Activated CD4-positive, alpha-beta T cell treated with anti-CD3 and anti-CD28 coated beads, Interleukin-2, Interleukin-4, amounts not matched to agents 100 ng/mL and 50 ng/mL, durations not matched to agents 16 hours and 8 hours (primary cell): Measurements from ENCODE around the gene URB1.
"Not testable (repeated sequence)": the region's sequence is repeated elsewhere in the genome, so short reads cannot be mapped to it uniquely, and the experiment has no call there.

ENCODE experiments used
- DNase-seq: peaks from one replicate; pipeline ENCODE4 v3.0.0-alpha.2; 2020; ENCODE audit warnings: low spot score

Gene URB1, protein sequence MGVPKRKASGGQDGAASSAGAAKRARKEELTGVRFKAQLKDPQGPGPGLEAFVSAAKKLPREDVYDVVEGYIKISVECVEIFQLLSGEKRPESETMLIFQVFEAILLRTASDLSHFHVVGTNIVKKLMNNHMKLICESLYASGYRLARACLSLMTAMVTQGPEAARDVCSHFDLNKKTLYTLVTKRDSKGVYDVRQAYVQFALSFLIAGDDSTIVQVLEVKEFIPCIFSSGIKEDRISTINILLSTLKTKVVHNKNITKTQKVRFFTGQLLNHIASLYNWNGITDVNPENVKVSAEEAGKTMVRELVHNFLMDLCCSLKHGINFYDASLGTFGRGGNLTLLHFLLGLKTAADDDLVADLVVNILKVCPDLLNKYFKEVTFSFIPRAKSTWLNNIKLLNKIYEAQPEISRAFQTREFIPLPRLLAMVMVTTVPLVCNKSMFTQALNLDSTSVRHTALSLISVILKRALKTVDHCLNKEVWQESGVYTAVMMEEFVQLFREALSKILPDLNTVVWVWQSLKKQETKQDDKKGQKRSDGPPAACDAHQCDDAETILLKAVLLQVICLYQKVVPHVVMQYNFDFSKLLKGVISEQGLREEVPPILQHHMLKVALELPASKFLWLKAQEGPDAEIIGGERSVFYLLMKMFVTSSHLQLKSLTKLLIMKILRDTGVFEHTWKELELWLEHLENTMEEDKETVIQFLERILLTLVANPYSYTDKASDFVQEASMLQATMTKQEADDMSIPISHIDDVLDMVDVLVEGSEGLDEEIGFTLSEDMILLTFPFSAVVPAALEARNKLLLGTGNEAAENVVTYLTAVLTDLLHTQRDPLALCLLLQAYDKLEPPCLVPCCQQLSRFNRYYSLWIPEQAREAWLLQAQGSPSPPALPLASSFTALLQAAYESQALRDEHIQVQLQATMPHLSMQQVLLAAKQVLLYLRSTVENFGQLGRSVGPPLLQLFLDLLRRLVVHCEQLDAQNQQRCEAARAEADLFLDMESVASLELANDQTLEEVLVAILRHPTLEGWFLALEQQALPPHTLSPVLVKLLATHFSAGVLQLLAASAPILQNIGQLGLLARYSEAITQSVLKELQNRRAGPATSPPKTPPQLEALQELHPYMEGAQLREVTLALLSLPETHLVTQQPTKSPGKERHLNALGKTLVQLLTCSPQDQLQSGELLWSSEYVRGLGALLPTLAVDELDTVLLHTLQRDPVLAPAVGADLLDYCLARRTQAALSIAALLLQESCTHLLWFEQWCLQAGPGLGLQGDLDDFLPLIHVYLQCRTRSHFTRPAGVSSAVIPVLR (N-terminal part only)

GRCh38 chr21:32392880-32393676 lies at the start of gene URB1:
URB1 (minus strand) TSS chr21:32393012; CDS start chr21:32392910, 102 bp downstream.
- DNase-seq = peak; percentile 96

- DNase-seq = no peak
Observed at GRCh38 chr21:32437729-32438128, 44.9 kb upstream of the URB1 start.

DNA sequence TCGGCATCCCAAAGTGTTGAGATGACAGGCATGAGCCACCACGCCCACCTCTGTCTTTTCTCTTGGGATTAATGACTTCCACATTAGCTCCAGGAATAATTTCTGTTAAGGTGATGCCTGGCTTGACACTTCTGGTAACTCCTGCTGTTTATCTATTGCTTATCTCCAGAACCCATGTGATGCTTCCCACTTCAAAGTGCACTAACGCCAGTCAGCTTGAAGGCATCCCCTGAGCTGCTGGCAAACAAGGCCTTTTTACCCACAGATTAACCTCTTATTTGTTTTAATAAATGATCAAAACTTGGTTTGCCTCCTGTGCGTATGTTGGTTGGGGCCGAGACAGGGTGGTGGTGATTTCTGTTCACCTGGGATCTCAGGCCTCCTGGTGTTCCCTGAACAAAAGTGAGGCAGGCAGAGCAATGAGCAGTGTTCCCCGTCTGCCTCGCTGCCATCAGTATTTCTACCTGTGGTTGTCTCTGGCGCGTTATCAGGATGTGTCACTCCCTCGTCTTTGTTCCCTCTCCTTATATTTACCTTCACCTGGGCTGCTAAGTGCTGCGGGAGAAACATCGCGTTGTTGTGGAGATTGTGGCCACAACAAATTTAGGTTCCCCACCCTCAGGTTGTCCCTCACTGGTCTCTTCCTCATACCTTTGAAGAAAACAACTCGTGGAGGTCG lies 40.3 kb upstream of the URB1 start:
- not testable (repeated sequence) for DNase-seq

DNA sequence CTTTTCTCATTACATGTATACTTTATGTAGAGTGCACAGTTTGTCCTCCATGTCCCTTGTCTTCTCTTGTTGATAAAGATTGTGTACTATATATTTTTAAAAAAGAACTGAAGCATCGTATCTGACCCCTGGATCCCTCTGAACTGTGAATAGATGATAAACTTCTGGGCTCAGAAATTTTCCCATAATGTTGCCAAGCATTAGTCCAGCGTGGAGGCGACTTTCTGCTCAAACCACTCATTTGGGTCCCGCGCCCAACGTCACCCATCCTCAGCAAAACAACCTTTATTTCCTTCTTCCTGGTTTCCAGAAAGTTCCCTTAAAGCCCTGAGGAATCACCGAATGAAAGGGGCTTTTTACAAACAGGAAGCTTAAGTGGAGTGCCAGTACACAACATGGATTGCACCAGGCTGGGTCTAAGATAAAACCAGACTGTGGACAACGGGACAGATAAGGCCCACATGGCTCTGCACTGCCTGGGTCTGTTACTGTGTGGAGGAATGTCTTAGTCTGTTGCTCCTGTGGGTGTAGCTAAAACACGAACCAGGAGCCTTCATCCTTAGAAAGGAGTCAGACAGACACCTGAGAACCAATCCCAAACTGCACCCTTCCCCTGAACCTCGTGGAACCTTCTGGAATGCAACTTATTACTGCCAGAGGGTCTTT lies 35.3 kb upstream of the URB1 start:
- no peak for DNase-seq

DNA sequence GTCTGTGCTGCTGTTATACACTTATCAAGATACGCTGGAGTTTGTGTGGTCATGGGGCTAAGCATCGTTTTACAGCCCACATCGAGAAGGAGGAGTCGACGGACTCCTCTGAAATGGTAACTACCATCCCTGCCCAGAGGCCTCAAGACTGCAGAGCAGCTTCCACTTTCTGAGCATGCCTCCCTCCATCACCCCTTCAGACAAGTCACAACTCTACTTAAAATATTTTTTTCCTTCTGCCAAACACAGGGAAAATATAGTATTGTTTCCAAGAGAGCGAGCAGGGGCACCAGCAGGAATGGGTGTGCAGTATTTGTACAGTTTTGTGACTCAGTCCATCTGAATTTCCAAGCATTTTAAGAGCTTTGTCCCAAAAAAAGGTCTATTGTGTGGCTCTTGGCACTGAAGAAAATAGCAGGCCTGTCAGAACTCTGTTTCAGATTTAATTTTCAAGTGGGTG lies 33.8 kb upstream of the URB1 start:
- no peak for DNase-seq

GRCh38 chr21:32426066-32426465 lies 33.3 kb upstream of the URB1 start:
- DNase-seq = no peak

DNA sequence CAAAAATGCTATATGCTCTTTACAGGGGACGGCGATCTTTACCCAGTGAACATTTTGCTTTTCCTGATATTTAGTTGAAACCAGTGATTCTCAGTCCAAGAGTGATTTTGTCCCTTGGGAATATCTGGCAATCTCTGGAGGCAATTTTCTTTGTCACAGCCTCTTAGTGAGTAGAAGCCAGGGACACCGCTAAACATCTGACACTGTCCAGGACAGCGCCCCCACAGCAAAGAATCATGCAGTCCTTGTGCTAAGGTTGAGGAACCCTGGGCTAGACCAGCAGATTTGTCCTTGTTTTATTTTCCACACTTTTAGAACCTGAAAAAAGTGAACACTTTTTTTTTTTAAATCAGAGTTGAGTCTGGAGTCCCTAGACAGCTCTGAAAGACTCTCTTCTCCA lies 32.8 kb upstream of the URB1 start:
- DNase-seq = no peak

DNA sequence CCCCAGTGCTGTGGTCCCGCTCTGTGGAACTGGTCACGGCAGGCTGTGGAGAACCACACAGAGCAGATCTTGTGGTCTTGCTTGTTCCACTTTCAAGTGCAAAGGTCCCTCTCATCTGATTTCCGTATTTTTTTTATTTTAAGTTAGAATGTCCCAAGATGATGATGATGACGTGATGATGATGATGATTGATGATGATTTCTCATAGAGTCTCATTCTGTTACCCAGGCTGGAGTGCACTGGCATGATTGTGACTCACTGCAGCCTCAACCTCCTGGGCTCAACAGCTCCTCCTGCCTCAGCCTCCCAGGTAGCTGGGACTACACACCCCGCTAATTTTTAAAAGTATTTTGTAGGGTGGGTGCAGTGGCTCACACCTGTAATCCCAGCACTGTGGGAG lies 31.9 kb upstream of the URB1 start:
- DNase-seq = no peak

- no peak for DNase-seq
Observed at GRCh38 chr21:32424191-32424535, 31.4 kb upstream of the URB1 start.

DNA sequence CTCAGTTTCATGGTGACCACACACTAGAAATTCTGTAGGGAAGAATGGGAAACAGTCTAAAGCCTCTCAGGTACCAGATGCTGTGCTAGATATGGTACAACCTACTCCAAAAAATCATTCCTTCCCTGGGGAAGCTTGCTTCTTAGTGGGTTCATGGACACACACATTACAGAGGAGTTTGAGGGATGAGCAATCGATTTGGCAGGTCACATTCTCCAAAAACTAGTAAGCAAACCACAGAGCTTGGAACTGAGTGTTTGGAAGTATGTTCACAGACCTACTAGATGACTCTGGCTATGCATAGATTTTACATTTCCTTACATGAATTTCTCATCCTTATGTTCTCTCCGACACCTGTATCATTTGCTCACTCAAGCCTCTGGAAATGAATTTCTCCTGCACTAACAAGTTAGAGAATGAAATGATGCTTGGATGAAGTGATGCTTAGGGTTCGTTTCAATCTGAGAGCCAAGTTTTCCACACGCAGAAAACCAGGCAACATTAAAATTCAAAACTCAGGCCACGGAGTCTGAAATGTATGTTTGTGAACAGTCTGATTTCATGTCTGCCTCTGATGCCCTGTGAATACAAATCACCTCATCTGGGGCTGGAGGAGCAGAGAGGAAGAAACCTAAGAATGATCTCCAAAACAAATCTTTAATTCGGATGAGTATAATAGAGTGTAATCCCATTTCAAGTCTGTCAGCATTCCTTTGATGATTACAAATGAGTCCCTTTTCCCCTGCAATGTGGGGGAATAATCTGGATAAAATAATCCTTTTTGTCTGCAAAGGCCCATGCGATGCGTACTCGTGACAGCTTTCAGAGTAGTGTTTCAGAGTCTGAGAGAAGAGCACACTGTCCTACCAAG lies 30.7 kb upstream of the URB1 start:
- no peak for DNase-seq

GRCh38 chr21:32422064-32422463 lies 29.3 kb upstream of the URB1 start:
- no peak for DNase-seq

DNA sequence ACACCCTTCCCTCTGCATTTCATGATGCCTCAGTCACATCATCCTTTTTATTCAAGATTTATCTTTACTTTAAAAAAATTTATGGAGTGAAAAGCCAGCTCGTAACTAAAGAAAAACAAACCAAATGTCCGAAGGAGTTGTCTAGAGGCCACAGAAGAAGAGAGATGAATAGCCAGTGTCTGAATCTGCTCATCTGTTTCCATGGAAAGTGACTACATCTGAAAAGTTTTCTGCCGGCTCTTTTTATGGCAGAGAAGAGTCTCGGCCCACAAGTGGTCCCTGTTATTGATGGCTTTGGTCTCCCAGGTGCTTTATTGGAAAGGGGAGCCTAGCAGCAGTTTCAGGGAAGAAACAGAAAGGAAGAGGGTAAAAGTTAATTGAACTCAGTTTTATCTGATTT lies 25.3 kb upstream of the URB1 start:
- DNase-seq = no peak

- no peak for DNase-seq
Observed at GRCh38 chr21:32415451-32416398, 22.9 kb upstream of the URB1 start.

GRCh38 chr21:32414579-32415358 lies 22.0 kb upstream of the URB1 start:
- DNase-seq = no peak

GRCh38 chr21:32413697-32414578 lies 21.1 kb upstream of the URB1 start:
- DNase-seq = no peak

GRCh38 chr21:32413015-32413504 lies 20.2 kb upstream of the URB1 start:
- DNase-seq = no peak
